IPS-NIHi7 (cell line): ENCODE results near the gene FUT2.
A peak's percentile ranks its signal among the peaks of the same experiment; 100 is the strongest.
"Not testable (repeated sequence)": the region's sequence is repeated elsewhere in the genome, so short reads cannot be mapped to it uniquely, and the experiment has no call there.

Experiments used
- DNase-seq: peaks from one replicate; pipeline ENCODE4 v3.0.0; 2012; ENCODE audit warnings: mixed read lengths; ENCODE audit errors: extremely low spot score

Gene FUT2

GRCh38 chr19:48695743-48696352 is at the start of gene FUT2:
Gene FUT2 (plus strand): TSS chr19:48695971. CDS start chr19:48702957, 6,986 bp downstream.
- DNase-seq = peak; percentile 86

GRCh38 chr19:48646001-48646721 is 49.6 kb upstream of the FUT2 start, which contains the start of gene CA11:
Gene CA11 (minus strand): TSS chr19:48646187. CDS start chr19:48645632, 555 bp downstream.
- DNase-seq = peak; percentile 93

GRCh38 chr19:48646722-48647216 is 49.0 kb upstream of the FUT2 start:
- no peak for DNase-seq

- no peak for DNase-seq
These were observed 47.6 kb upstream of the FUT2 start for GRCh38 chr19:48648134-48648533.

- DNase-seq = no peak
These were observed 44.6 kb upstream of the FUT2 start for GRCh38 chr19:48650974-48651682.

GRCh38 chr19:48651683-48652048 is 44.1 kb upstream of the FUT2 start:
- DNase-seq = no peak

GRCh38 chr19:48654299-48655059 is 41.3 kb upstream of the FUT2 start:
- DNase-seq = no peak

GRCh38 chr19:48656840-48657474 is 38.8 kb upstream of the FUT2 start:
- DNase-seq = no peak

- DNase-seq = not testable (repeated sequence)
These were observed 37.9 kb upstream of the FUT2 start for GRCh38 chr19:48657828-48658227.

GRCh38 chr19:48658483-48658882 is 37.3 kb upstream of the FUT2 start:
- no peak for DNase-seq

- DNase-seq = no peak
These were observed 36.0 kb upstream of the FUT2 start for GRCh38 chr19:48659768-48660167.

- peak; percentile 89 for DNase-seq
These were observed 34.7 kb upstream of the FUT2 start for GRCh38 chr19:48660852-48661710.

GRCh38 chr19:48661711-48662090 is 34.1 kb upstream of the FUT2 start:
- no peak for DNase-seq

GRCh38 chr19:48663667-48664066 is 32.1 kb upstream of the FUT2 start:
- DNase-seq = no peak

- no peak for DNase-seq
These were observed 31.3 kb upstream of the FUT2 start for GRCh38 chr19:48664476-48664875.

- no peak for DNase-seq
These were observed 30.0 kb upstream of the FUT2 start for GRCh38 chr19:48665786-48666185.

GRCh38 chr19:48668332-48668731 is 27.4 kb upstream of the FUT2 start:
- no peak for DNase-seq

- DNase-seq = no peak
These were observed 27.0 kb upstream of the FUT2 start for GRCh38 chr19:48668761-48669160.

- no peak for DNase-seq
These were observed 25.7 kb upstream of the FUT2 start for GRCh38 chr19:48669903-48670668.
